MCF 10A (cell line): ENCODE measurements around the gene TSSK2. TPM values are rescaled to one million over a fixed set of nuclear protein-coding genes. Genes with fewer than 3 reads are reported as not detected.

Experiments used
- BruUV-seq: library from RNA; stranded (reverse); fragments of 400-500 nt; replicated peaks from 2 replicates; lab custom pipeline; 2021; lab: Mats Ljungman, UMichigan
- CTCF ChIA-PET: fragments of 300-600 bp; sonication (Branson Sonifier 250); formaldehyde crosslinking; extraction: SDS; loops from one replicate; lab custom pipeline; 2021; ENCODE audit warnings: antibody characterized with exemption, inconsistent platforms; lab: Yijun Ruan, JAX
- POLR2A ChIA-PET: fragments of 300-600, 350-650 bp; sonication (Branson Sonifier 250); formaldehyde crosslinking; extraction: SDS; loops from one replicate; lab custom pipeline; 2020; ENCODE audit warnings: antibody characterized with exemption, inconsistent platforms; lab: Yijun Ruan, JAX
- DNase-seq: peaks from one replicate; pipeline ENCODE4 v3.0.0-alpha.2; 2018; ENCODE audit not compliant: unreplicated experiment
- H3K27ac Mint-ChIP-seq: one replicate; pipeline ENCODE4 v1.8.0; 2022; ENCODE audit warnings: mild to moderate bottlenecking, low read depth, mixed read lengths; ENCODE audit not compliant: unreplicated experiment
- H3K27me3 Mint-ChIP-seq: one replicate; pipeline ENCODE4 v1.8.0; 2022; ENCODE audit warnings: mixed read lengths; ENCODE audit not compliant: insufficient read depth, unreplicated experiment
- H3K36me3 Mint-ChIP-seq: one replicate; pipeline ENCODE4 v1.8.0; 2022; ENCODE audit warnings: mild to moderate bottlenecking, moderate library complexity, mixed read lengths; ENCODE audit not compliant: insufficient read depth, unreplicated experiment
- H3K4me1 Mint-ChIP-seq: one replicate; pipeline ENCODE4 v1.8.0; 2022; ENCODE audit warnings: mixed read lengths; ENCODE audit not compliant: insufficient read depth, unreplicated experiment
- H3K4me3 Mint-ChIP-seq: one replicate; pipeline ENCODE4 v1.8.0; 2022; ENCODE audit warnings: mild to moderate bottlenecking, moderate library complexity, mixed read lengths; ENCODE audit not compliant: unreplicated experiment
- H3K9me3 Mint-ChIP-seq: one replicate; pipeline ENCODE4 v1.8.0; 2022; ENCODE audit warnings: mixed read lengths; ENCODE audit not compliant: unreplicated experiment
- CTCF ChIP-seq: fragments of 200-600 bp; IDR thresholded peaks from one replicate; pipeline ENCODE4 v1.8.0; 2022; ENCODE audit warnings: antibody characterized with exemption, mild to moderate bottlenecking; ENCODE audit not compliant: unreplicated experiment
- intact Hi-C: fragments of 100-400 bp; cut with micrococcal nuclease; formaldehyde crosslinking; loops from 2 replicates; pipeline ENCODE4 v1.14.1; 2022
- total RNA-seq: library from RNA; stranded (reverse); gene quantifications from 2 replicates; pipeline ENCODE4 v1.2.3, GENCODE V29; 2022

Gene TSSK2
- total RNA-seq, 1 experiment from 2014 or later = not detected

- TSS peak; percentile 35 for BruUV-seq
- Mint-ChIP-seq H3K27me3 (no peaks in the 10 kb centered on the region), H3K4me1 (peaks cover 40% of the 10 kb centered on the region), H3K27ac (peak overlapping the region; percentile 57), H3K4me3 (peak overlapping the region; percentile 75), H3K9me3 (no peaks in the 10 kb centered on the region), H3K36me3 (peaks cover 20% of the 10 kb centered on the region)
- intact Hi-C loops = loop anchor here (5.0 kb wide), 1 partner anchor 272 kb away; the partner anchor contains the start of gene C22orf39
- ChIA-PET CTCF (interaction anchor here (0.6 to 0.7 kb wide), 3 partner anchors 110 to 175 kb away, joined by 3 to 4 read pairs (median 3); no protein-coding TSS in a partner anchor), POLR2A (interaction anchor here (0.8 to 1.6 kb wide), 2 partner anchors 21 to 390 kb away, joined by 4 to 5 read pairs; no protein-coding TSS in a partner anchor)
- no peak for DNase-seq
- TF ChIP-seq CTCF = no peak
These were observed 44.6 kb downstream of the TSSK2 start for GRCh38 chr22:19175602-19176174.

- ChIA-PET POLR2A (interaction anchor here (0.8 kb wide), 1 partner anchor 390 kb away, joined by 5 read pairs; no protein-coding TSS in a partner anchor), CTCF (interaction anchor here (0.6 kb wide), 1 partner anchor 109 kb away, joined by 3 read pairs; no protein-coding TSS in a partner anchor)
- H3K27me3 Mint-ChIP-seq = no peaks in the 10 kb centered on the region
- no peak for TF ChIP-seq CTCF
- H3K9me3 Mint-ChIP-seq = no peaks in the 10 kb centered on the region
- peak overlapping the region; percentile 75 for H3K4me3 Mint-ChIP-seq
- no peak for DNase-seq
- peak overlapping the region; percentile 57 for H3K27ac Mint-ChIP-seq
- no TSS peak for BruUV-seq
- peaks cover 36% of the 10 kb centered on the region for H3K4me1 Mint-ChIP-seq
- intact Hi-C loops = loop anchor here (5.0 kb wide), 1 partner anchor 271 kb away; the partner anchor contains the start of gene C22orf39
- H3K36me3 Mint-ChIP-seq = peaks cover 19% of the 10 kb centered on the region
These were observed 45.1 kb downstream of the TSSK2 start for GRCh38 chr22:19176175-19176643.

GRCh38 chr22:19176732-19177131 is 45.6 kb downstream of the TSSK2 start:
- Mint-ChIP-seq H3K27ac (no peak overlapping the region), H3K4me3 (peak overlapping the region; percentile 75), H3K9me3 (no peaks in the 10 kb centered on the region), H3K27me3 (no peaks in the 10 kb centered on the region), H3K36me3 (peaks cover 19% of the 10 kb centered on the region), H3K4me1 (peaks cover 36% of the 10 kb centered on the region)
- ChIA-PET CTCF (no interaction called here), POLR2A (interaction anchor here (1.3 kb wide), 1 partner anchor 303 kb away, joined by 3 read pairs; the partner anchor contains the start of gene CDC45)
- intact Hi-C loops = loop anchor here (5.0 kb wide), 1 partner anchor 271 kb away; the partner anchor contains the start of gene C22orf39
- TF ChIP-seq CTCF = no peak
- DNase-seq = no peak
- no TSS peak for BruUV-seq
